GM21515 (cell line): ENCODE measurements around the gene MYOC.
"Not testable (repeated sequence)": the region's sequence is repeated elsewhere in the genome, so short reads cannot be mapped to it uniquely, and the experiment has no call there.

Source experiments
- ATAC-seq: cut with Tn5 transposase; IDR thresholded peaks from one replicate; pipeline ENCODE4 v1.9.1; 2021; ENCODE audit not compliant: unreplicated experiment

Gene MYOC

GRCh38 chr1:171652234-171652822 lies at the start of gene MYOC:
TSS of gene MYOC (minus strand) at chr1:171652688. CDS start at chr1:171652611, 77 bp downstream.
- no peak for ATAC-seq

- ATAC-seq = no peak
These were observed 47.0 kb upstream of the MYOC start for GRCh38 chr1:171699531-171699930.

- not testable (repeated sequence) for ATAC-seq
These were observed 43.3 kb upstream of the MYOC start for GRCh38 chr1:171695772-171696171.

- ATAC-seq = not testable (repeated sequence)
These were observed 41.1 kb upstream of the MYOC start for GRCh38 chr1:171693541-171693940.

GRCh38 chr1:171683870-171684269 lies 31.4 kb upstream of the MYOC start:
- ATAC-seq = no peak

GRCh38 chr1:171680339-171680738 lies 27.9 kb upstream of the MYOC start:
- ATAC-seq = no peak

- no peak for ATAC-seq
These were observed 24.3 kb upstream of the MYOC start for GRCh38 chr1:171676823-171677222.

GRCh38 chr1:171674431-171675405 lies 22.2 kb upstream of the MYOC start:
- no peak for ATAC-seq

GRCh38 chr1:171670739-171671138 lies 18.3 kb upstream of the MYOC start:
- no peak for ATAC-seq

- ATAC-seq = no peak
These were observed 15.9 kb upstream of the MYOC start for GRCh38 chr1:171668372-171668771.

- no peak for ATAC-seq
These were observed 13.8 kb upstream of the MYOC start for GRCh38 chr1:171666114-171666769.

GRCh38 chr1:171664976-171665375 lies 12.5 kb upstream of the MYOC start:
- no peak for ATAC-seq

- ATAC-seq = no peak
These were observed 11.5 kb upstream of the MYOC start for GRCh38 chr1:171663854-171664575.

- ATAC-seq = no peak
These were observed 10.8 kb upstream of the MYOC start for GRCh38 chr1:171663036-171663853.

GRCh38 chr1:171661076-171661650 lies 8.7 kb upstream of the MYOC start:
- no peak for ATAC-seq

GRCh38 chr1:171656206-171656605 lies 3.7 kb upstream of the MYOC start:
- not testable (repeated sequence) for ATAC-seq

GRCh38 chr1:171655746-171656116 lies 3.2 kb upstream of the MYOC start:
- no peak for ATAC-seq

- no peak for ATAC-seq
These were observed 2.7 kb upstream of the MYOC start for GRCh38 chr1:171654942-171655745.
